ENCODE data around the gene MEGF6. TPM values are rescaled to one million over a fixed set of nuclear protein-coding genes. Genes with fewer than 3 reads are reported as not detected.

MEGF6 gene
- total and polyA plus RNA-seq, 11 donors = 1.9 to 16.2 (median 5.1) TPM

DNA sequence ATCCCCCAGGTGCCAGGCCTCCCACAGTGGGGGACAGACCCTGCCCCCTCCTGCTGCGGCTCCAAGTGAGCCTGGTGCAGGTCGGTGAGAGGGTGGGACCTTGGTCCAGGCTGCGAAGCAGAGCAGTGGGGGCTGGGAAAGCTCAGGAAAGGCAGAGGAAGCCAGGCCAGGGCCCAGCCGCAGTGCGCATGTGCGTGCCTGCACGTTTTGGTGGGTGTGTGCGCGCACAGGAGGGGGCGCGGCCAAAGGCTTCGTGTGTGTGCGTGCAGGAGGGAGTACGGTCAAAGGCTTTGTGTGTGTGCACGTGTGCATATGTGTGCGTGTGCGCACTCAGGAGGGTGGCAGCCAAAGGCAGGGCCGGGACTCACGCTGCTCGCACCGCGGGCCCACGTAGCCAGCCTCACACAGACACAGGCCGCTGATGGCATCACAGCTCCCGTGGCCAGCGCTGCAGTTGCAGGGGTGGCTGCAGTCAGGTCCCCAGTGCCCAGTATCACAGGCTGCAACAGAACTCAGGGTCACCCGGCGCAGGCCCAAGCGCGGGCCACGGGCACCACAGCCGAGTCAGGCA, 111.0 kb downstream of the MEGF6 start:
- intact Hi-C loops (cut with DNase I) = no loop called here
- Histone ChIP-seq H3K4me3 (no peak overlapping the region), H3K4me1 (peaks cover 0 to 5% (median 0%) of the 10 kb centered on the region in 12 donors), H3K9me3 (no peaks in the 10 kb centered on the region), H3K36me3 (peaks cover 0 to 3% (median 0%) of the 10 kb centered on the region in 9 donors), H3K27me3 (no peaks in the 10 kb centered on the region), H3K27ac (no peak overlapping the region)
- ATAC-seq (no peak), DNase-seq (no peak)
- TF ChIP-seq, protein P1, sequence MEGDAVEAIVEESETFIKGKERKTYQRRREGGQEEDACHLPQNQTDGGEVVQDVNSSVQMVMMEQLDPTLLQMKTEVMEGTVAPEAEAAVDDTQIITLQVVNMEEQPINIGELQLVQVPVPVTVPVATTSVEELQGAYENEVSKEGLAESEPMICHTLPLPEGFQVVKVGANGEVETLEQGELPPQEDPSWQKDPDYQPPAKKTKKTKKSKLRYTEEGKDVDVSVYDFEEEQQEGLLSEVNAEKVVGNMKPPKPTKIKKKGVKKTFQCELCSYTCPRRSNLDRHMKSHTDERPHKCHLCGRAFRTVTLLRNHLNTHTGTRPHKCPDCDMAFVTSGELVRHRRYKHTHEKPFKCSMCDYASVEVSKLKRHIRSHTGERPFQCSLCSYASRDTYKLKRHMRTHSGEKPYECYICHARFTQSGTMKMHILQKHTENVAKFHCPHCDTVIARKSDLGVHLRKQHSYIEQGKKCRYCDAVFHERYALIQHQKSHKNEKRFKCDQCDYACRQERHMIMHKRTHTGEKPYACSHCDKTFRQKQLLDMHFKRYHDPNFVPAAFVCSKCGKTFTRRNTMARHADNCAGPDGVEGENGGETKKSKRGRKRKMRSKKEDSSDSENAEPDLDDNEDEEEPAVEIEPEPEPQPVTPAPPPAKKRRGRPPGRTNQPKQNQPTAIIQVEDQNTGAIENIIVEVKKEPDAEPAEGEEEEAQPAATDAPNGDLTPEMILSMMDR (IDR thresholded peaks at IDR 0.05) = no peak
- no peak for TF ChIP-seq POLR2A (IDR thresholded peaks at IDR 0.05)
- WGBS, 4 donors = 89 to 93% (median 92%) methylated on average over 29 to 32 of the region's 32 CpGs

DNA sequence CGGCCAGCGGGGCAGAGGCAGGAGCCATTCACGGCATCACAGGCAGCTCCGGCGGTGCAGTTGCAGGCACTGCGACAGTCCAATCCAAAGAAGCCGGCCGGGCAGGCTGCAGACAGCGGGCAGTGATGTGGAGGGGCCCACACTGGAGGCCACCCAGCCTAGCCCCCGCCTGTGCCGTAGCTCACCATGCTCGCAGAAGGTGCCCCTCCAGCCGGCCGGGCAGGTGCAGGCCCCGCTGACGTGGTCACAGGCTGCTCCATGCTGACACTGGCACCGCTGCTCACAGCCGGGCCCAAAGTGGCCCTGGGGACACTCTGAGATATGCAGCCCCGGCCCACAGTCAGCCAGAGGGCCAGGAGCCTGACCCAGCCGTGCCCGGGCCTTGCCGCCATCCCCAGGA, 111.7 kb downstream of the MEGF6 start:
- WGBS, 4 donors = 86 to 100% (median 95%) methylated on average over 4 to 22 of the region's 22 CpGs
- no peak for TF ChIP-seq POLR2A (IDR thresholded peaks at IDR 0.05)
- TF ChIP-seq, protein P1 (IDR thresholded peaks at IDR 0.05) = no peak
- no peaks in the 10 kb centered on the region for H3K27me3 ChIP-seq
- H3K4me3 ChIP-seq = no peak overlapping the region
- H3K27ac ChIP-seq = no peak overlapping the region
- H3K9me3 ChIP-seq = no peaks in the 10 kb centered on the region
- ATAC-seq (no peak), DNase-seq (no peak)
- H3K36me3 ChIP-seq = peaks cover 0 to 3% (median 0%) of the 10 kb centered on the region in 9 donors
- intact Hi-C loops (cut with DNase I) = loop anchor here in 6 of 10 donors (10.0 kb wide), 2 partner anchors 65 to 225 kb away; no protein-coding TSS in a partner anchor
- peaks cover 0 to 3% (median 0%) of the 10 kb centered on the region in 12 donors for H3K4me1 ChIP-seq

GRCh38 chr1:3498986-3499385, 112.3 kb downstream of the MEGF6 start:
- Histone ChIP-seq H3K4me1 (no peaks in the 10 kb centered on the region), H3K36me3 (peaks cover 0 to 3% (median 0%) of the 10 kb centered on the region in 9 donors), H3K27me3 (no peaks in the 10 kb centered on the region), H3K4me3 (no peak overlapping the region), H3K27ac (no peak overlapping the region), H3K9me3 (no peaks in the 10 kb centered on the region)
- DNase-seq = no peak
- intact Hi-C loops (cut with DNase I) = loop anchor here in 6 of 10 donors (10.0 kb wide), 2 partner anchors 66 to 226 kb away; no protein-coding TSS in a partner anchor
- TF ChIP-seq POLR2A (IDR thresholded peaks at IDR 0.05) = no peak
- TF ChIP-seq, protein P1 (IDR thresholded peaks at IDR 0.05) = no peak
- 87 to 95% (median 90%) methylated on average over 5 to 8 of the region's 8 CpGs for WGBS, 4 donors
- ATAC-seq = no peak

- ATAC-seq (no peak), DNase-seq (no peak)
- H3K27ac ChIP-seq = no peak overlapping the region
- WGBS, 4 donors = 87 to 93% (median 90%) methylated on average over 11 to 26 of the region's 26 CpGs
- intact Hi-C loops (cut with DNase I) = loop anchor here in 6 of 10 donors (10.0 kb wide), 2 partner anchors 66 to 226 kb away; no protein-coding TSS in a partner anchor
- no peak overlapping the region for H3K4me3 ChIP-seq
- H3K27me3 ChIP-seq = no peaks in the 10 kb centered on the region
- H3K4me1 ChIP-seq = no peaks in the 10 kb centered on the region
- peaks cover 0 to 3% (median 0%) of the 10 kb centered on the region in 9 donors for H3K36me3 ChIP-seq
- no peak for TF ChIP-seq POLR2A (IDR thresholded peaks at IDR 0.05)
- TF ChIP-seq, protein P1 (IDR thresholded peaks at IDR 0.05) = no peak
- no peaks in the 10 kb centered on the region for H3K9me3 ChIP-seq
These were observed 112.9 kb downstream of the MEGF6 start for GRCh38 chr1:3498246-3498930.

Measured in heart left ventricle (tissue), 16 donors.